Kidney tubule cell (primary cell): Measurements from ENCODE around the gene PSMA4.
"Not testable (repeated sequence)": the region's sequence is repeated elsewhere in the genome, so short reads cannot be mapped to it uniquely, and the experiment has no call there.

ENCODE experiments used
- DNase-seq: peaks from one replicate; pipeline ENCODE4 v3.0.0-alpha.2; 2018; ENCODE audit warnings: low spot score

The PSMA4 gene

GRCh38 chr15:78540141-78540870 is at the start of gene PSMA4:
Gene PSMA4 (plus strand): TSS chr15:78540444. CDS start chr15:78541928, 1,484 bp downstream.
- peak; percentile 88 for DNase-seq

GRCh38 chr15:78492872-78493271 is 47.4 kb upstream of the PSMA4 start:
- DNase-seq = no peak

GRCh38 chr15:78501857-78502256 is 38.4 kb upstream of the PSMA4 start:
- DNase-seq = no peak

GRCh38 chr15:78502641-78503040 is 37.6 kb upstream of the PSMA4 start:
- no peak for DNase-seq

GRCh38 chr15:78506971-78507830 is 33.0 kb upstream of the PSMA4 start, which contains the start of gene HYKK:
Gene HYKK (plus strand): TSS chr15:78507577. CDS start chr15:78513089, 5,512 bp downstream.
- DNase-seq = peak; percentile 98

- DNase-seq = no peak
These were observed 32.4 kb upstream of the PSMA4 start for GRCh38 chr15:78507831-78508160.

- peak; percentile 29 for DNase-seq
These were observed 32.0 kb upstream of the PSMA4 start for GRCh38 chr15:78508272-78508671.

- DNase-seq = no peak
These were observed 30.4 kb upstream of the PSMA4 start for GRCh38 chr15:78509726-78510312.

- DNase-seq = not testable (repeated sequence)
These were observed 20.2 kb upstream of the PSMA4 start for GRCh38 chr15:78520035-78520434.

- DNase-seq = no peak
These were observed 16.0 kb upstream of the PSMA4 start for GRCh38 chr15:78524230-78524629.

- no peak for DNase-seq
These were observed 12.9 kb upstream of the PSMA4 start for GRCh38 chr15:78527325-78527724.

- DNase-seq = no peak
These were observed 6.9 kb upstream of the PSMA4 start for GRCh38 chr15:78533331-78533730.

- no peak for DNase-seq
These were observed 4.1 kb upstream of the PSMA4 start for GRCh38 chr15:78536134-78536533.

- no peak for DNase-seq
These were observed 2.9 kb upstream of the PSMA4 start for GRCh38 chr15:78537266-78537905.

GRCh38 chr15:78538358-78538757 is 1.9 kb upstream of the PSMA4 start:
- no peak for DNase-seq

- not testable (repeated sequence) for DNase-seq
These were observed 642 bp upstream of the PSMA4 start for GRCh38 chr15:78539464-78540140.

- no peak for DNase-seq
These were observed 863 bp downstream of the PSMA4 start for GRCh38 chr15:78540871-78541743.

- no peak for DNase-seq
These were observed 1.4 kb downstream of the PSMA4 start for GRCh38 chr15:78541744-78542034.

GRCh38 chr15:78542647-78543046 is 2.4 kb downstream of the PSMA4 start:
- no peak for DNase-seq

- DNase-seq = no peak
These were observed 9.9 kb downstream of the PSMA4 start for GRCh38 chr15:78550194-78550593.

- DNase-seq = no peak
These were observed 10.6 kb downstream of the PSMA4 start for GRCh38 chr15:78550815-78551214.
